Osteocyte (in vitro differentiated cells): ENCODE measurements around the gene PRPF38B. TPM values are rescaled to one million over a fixed set of nuclear protein-coding genes. Genes with fewer than 3 reads are reported as not detected.
"Not testable (repeated sequence)": the region's sequence is repeated elsewhere in the genome, so short reads cannot be mapped to it uniquely, and the experiment has no call there.

Source experiments
- DNase-seq: peaks from one replicate; pipeline ENCODE4 v3.0.0; 2021; ENCODE audit warnings: mixed read lengths; ENCODE audit not compliant: unreplicated experiment; ENCODE audit errors: extremely low spot score
- H3K27ac Mint-ChIP-seq: one replicate; pipeline ENCODE4 v1.8.0; 2021; ENCODE audit warnings: mild to moderate bottlenecking, mixed read lengths; ENCODE audit not compliant: unreplicated experiment
- H3K27me3 Mint-ChIP-seq: one replicate; pipeline ENCODE4 v1.8.0; 2021; ENCODE audit warnings: mixed read lengths; ENCODE audit not compliant: unreplicated experiment
- H3K36me3 Mint-ChIP-seq: one replicate; pipeline ENCODE4 v1.8.0; 2021; ENCODE audit warnings: mixed read lengths; ENCODE audit not compliant: unreplicated experiment
- H3K4me1 Mint-ChIP-seq: one replicate; pipeline ENCODE4 v1.8.0; 2021; ENCODE audit warnings: mixed read lengths; ENCODE audit not compliant: unreplicated experiment
- H3K4me3 Mint-ChIP-seq: one replicate; pipeline ENCODE4 v1.8.0; 2021; ENCODE audit warnings: mild to moderate bottlenecking, moderate library complexity, mixed read lengths; ENCODE audit not compliant: unreplicated experiment
- H3K9me3 Mint-ChIP-seq: one replicate; pipeline ENCODE4 v1.8.0; 2021; ENCODE audit warnings: mixed read lengths; ENCODE audit not compliant: unreplicated experiment
- total RNA-seq: library from RNA; stranded (reverse); gene quantifications from 2 replicates; pipeline ENCODE4 v1.2.1, GENCODE V29; 2021
- TF ChIP-seq, protein P1 (sequence below): fragments of 200-600 bp; sonication (generic); IDR thresholded peaks from 2 replicates; pipeline ENCODE4 v1.5.0; 2021; ENCODE audit warnings: antibody characterized with exemption, mild to moderate bottlenecking, moderate library complexity

PRPF38B gene
- total RNA-seq, 1 donor from 2014 or later = 39.2 TPM

DNA sequence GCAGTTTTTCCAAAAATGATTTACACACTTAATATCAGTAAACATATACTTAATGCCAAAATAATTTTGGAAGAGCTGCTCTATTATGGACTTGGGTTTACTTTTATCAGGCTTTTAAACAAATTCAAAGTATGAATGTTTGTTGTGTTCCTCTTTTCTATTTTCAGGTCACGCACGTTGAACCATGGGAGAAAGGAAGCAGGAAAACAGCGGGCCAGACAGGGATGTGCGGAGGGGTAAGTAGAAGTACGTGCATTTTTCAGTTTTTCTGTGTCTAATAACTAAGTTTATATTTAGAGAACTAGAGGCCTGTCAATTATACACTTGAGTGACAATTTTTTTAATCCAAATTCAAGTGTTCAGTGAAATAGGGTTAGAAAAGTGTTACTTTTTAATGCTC is 3.4 kb downstream of the PRPF38B start:
- H3K27me3 Mint-ChIP-seq = no peaks in the 10 kb centered on the region
- H3K4me3 Mint-ChIP-seq = no peak overlapping the region
- no peak for DNase-seq
- H3K9me3 Mint-ChIP-seq = no peaks in the 10 kb centered on the region
- peaks cover 34% of the 10 kb centered on the region for H3K4me1 Mint-ChIP-seq
- H3K27ac Mint-ChIP-seq = no peak overlapping the region
- TF ChIP-seq, protein P1, sequence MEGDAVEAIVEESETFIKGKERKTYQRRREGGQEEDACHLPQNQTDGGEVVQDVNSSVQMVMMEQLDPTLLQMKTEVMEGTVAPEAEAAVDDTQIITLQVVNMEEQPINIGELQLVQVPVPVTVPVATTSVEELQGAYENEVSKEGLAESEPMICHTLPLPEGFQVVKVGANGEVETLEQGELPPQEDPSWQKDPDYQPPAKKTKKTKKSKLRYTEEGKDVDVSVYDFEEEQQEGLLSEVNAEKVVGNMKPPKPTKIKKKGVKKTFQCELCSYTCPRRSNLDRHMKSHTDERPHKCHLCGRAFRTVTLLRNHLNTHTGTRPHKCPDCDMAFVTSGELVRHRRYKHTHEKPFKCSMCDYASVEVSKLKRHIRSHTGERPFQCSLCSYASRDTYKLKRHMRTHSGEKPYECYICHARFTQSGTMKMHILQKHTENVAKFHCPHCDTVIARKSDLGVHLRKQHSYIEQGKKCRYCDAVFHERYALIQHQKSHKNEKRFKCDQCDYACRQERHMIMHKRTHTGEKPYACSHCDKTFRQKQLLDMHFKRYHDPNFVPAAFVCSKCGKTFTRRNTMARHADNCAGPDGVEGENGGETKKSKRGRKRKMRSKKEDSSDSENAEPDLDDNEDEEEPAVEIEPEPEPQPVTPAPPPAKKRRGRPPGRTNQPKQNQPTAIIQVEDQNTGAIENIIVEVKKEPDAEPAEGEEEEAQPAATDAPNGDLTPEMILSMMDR = no peak
- peaks cover 46% of the 10 kb centered on the region for H3K36me3 Mint-ChIP-seq

DNA sequence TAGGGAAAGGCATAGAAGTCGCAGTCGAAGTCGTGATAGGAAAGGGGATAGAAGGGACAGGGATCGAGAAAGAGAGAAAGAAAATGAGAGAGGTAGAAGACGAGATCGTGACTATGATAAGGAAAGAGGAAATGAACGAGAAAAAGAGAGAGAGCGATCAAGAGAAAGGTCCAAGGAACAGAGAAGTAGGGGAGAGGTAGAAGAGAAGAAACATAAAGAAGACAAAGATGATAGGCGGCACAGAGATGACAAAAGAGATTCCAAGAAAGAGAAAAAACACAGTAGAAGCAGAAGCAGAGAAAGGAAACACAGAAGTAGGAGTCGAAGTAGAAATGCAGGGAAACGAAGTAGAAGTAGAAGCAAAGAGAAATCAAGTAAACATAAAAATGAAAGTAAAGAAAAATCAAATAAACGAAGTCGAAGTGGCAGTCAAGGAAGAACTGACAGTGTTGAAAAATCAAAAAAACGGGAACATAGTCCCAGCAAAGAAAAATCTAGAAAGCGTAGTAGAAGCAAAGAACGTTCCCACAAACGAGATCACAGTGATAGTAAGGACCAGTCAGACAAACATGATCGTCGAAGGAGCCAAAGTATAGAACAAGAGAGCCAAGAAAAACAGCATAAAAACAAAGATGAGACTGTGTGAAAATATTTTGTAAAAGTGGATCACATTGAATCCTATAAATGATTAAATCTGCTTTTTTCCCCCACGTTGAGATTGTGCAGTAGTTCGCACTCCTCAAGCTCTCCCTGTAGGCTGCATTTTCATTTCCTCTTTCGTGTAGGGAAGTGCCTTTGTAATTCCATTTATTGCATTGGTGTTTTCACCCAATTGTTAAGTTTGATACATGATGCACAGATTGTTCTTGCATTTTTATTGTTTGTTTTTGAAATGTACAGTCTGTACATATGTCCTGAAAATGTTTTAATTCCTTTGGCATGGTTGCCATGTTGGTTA is 7.5 kb downstream of the PRPF38B start:
- no peak for DNase-seq
- TF ChIP-seq, protein P1 = no peak
- Mint-ChIP-seq H3K4me3 (no peak overlapping the region), H3K27ac (no peak overlapping the region), H3K9me3 (no peaks in the 10 kb centered on the region), H3K4me1 (peaks cover 24% of the 10 kb centered on the region), H3K36me3 (peaks cover 52% of the 10 kb centered on the region), H3K27me3 (no peaks in the 10 kb centered on the region)

DNA sequence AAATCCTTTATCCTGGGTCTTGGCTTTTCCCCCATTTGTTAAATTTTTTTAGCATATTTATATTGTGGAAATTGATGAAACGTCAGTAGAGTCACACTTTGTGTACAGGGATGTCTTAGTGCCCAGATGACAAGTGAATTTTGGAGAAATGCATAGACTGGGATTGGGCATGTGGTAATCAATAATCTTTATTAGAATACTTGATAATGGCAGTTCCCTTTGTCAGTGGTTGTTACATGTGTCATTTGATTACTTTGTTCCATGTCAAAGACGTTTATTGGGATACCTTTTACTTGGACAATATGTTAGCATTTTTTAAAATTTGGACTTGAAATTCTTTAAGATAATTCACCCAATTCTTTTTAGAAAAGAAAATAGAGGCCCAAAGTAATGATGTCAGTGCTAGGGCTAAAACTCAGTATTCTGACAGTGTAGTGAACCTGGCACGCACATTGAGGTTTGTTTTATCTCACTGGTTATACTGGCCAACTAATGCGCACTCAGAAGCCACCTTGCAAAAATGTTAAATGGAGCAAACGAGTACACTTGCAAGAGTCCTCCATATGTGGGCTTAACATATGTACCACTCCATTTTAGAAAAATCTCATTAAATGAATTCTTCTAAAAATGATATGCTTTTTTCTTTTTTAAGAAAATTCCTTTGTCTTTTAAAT is 9.2 kb downstream of the PRPF38B start:
- DNase-seq = no peak
- no peaks in the 10 kb centered on the region for H3K27me3 Mint-ChIP-seq
- TF ChIP-seq, protein P1 = no peak
- H3K4me1 Mint-ChIP-seq = peaks cover 24% of the 10 kb centered on the region
- H3K27ac Mint-ChIP-seq = no peak overlapping the region
- no peaks in the 10 kb centered on the region for H3K9me3 Mint-ChIP-seq
- H3K36me3 Mint-ChIP-seq = peaks cover 45% of the 10 kb centered on the region
- no peak overlapping the region for H3K4me3 Mint-ChIP-seq

DNA sequence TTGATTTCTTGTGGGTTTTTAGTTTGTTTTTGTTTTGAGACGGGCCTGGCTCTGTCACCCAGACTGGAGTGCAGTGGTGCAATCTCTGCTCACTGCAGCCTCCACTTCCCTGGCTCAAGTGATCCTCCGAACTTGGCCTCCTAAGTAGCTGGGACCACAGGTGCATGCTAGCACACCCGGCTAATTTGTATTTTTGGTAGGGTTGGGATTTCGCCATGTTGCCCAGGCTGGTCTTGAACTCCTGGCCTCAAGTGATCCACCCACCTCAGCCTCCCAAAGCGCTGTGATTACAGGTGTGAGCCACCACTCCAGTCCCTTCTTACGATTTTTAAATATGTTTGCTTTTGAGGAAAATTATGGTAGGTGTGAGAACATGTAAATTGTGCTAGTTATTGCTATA is 10.0 kb downstream of the PRPF38B start:
- not testable (repeated sequence) for H3K27me3 Mint-ChIP-seq, DNase-seq, H3K4me3 Mint-ChIP-seq, H3K9me3 Mint-ChIP-seq, H3K27ac Mint-ChIP-seq
- Mint-ChIP-seq H3K4me1 (peaks cover 24% of the 10 kb centered on the region), H3K36me3 (peaks cover 37% of the 10 kb centered on the region)

DNA sequence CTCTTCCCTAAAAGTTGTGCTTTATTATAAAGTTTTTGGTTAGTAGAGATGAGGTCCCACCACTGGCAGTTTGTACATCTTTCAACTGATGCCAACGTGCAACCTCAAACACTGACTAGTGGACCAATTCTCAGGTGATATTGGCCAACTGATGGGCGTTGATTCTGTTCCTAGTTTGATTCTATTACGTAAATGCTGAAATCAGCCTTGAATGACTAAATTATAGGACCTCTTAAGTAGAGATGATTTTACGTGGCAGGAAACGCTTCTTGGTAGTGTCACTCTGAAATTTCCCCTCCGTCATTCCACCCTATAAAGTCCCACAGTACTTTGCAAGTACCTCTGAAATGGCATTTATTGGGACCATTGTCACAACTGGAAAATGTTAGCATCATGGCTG is 11.8 kb downstream of the PRPF38B start:
- peaks cover 29% of the 10 kb centered on the region for H3K4me1 Mint-ChIP-seq
- DNase-seq = no peak
- H3K36me3 Mint-ChIP-seq = peaks cover 21% of the 10 kb centered on the region
- H3K9me3 Mint-ChIP-seq = no peaks in the 10 kb centered on the region
- H3K27ac Mint-ChIP-seq = peak overlapping the region; percentile 32
- H3K4me3 Mint-ChIP-seq = no peak overlapping the region
- TF ChIP-seq, protein P1 = no peak
- H3K27me3 Mint-ChIP-seq = no peaks in the 10 kb centered on the region
